Stimulated activated CD4-positive, alpha-beta T cell treated with anti-CD3 and anti-CD28 coated beads, Interleukin-12 subunit alpha, Interleukin-12 subunit beta, amount 100 ng/mL, for 4 hours (primary cell): ENCODE results near the gene IMMP2L.
"Not testable (repeated sequence)": the region's sequence is repeated elsewhere in the genome, so short reads cannot be mapped to it uniquely, and the experiment has no call there.

Source experiments
- DNase-seq: peaks from one replicate; pipeline ENCODE4 v3.0.0-alpha.2; 2020

The IMMP2L gene

GRCh38 chr7:111459065-111459756 lies 103.1 kb downstream of the IMMP2L start:
- DNase-seq = no peak

- DNase-seq = not testable (repeated sequence)
These were observed 111.6 kb downstream of the IMMP2L start for GRCh38 chr7:111450705-111451104.

- DNase-seq = not testable (repeated sequence)
These were observed 114.8 kb downstream of the IMMP2L start for GRCh38 chr7:111447502-111447901.

GRCh38 chr7:111439977-111440376 lies 122.3 kb downstream of the IMMP2L start:
- no peak for DNase-seq

- DNase-seq = no peak
These were observed 123.7 kb downstream of the IMMP2L start for GRCh38 chr7:111438369-111439289.

- DNase-seq = no peak
These were observed 124.6 kb downstream of the IMMP2L start for GRCh38 chr7:111437736-111438135.

GRCh38 chr7:111436608-111437007 lies 125.7 kb downstream of the IMMP2L start:
- no peak for DNase-seq

- no peak for DNase-seq
These were observed 128.9 kb downstream of the IMMP2L start for GRCh38 chr7:111433426-111433825.

GRCh38 chr7:111429781-111430180 lies 132.5 kb downstream of the IMMP2L start:
- DNase-seq = no peak

GRCh38 chr7:111424768-111425167 lies 137.5 kb downstream of the IMMP2L start:
- no peak for DNase-seq

GRCh38 chr7:111414374-111414773 lies 147.9 kb downstream of the IMMP2L start:
- DNase-seq = no peak

- no peak for DNase-seq
These were observed 148.6 kb downstream of the IMMP2L start for GRCh38 chr7:111413739-111414138.

- DNase-seq = no peak
These were observed 151.4 kb downstream of the IMMP2L start for GRCh38 chr7:111410899-111411298.

GRCh38 chr7:111409714-111410422 lies 152.4 kb downstream of the IMMP2L start:
- DNase-seq = no peak

GRCh38 chr7:111408724-111409123 lies 153.6 kb downstream of the IMMP2L start:
- DNase-seq = no peak

GRCh38 chr7:111407258-111407657 lies 155.0 kb downstream of the IMMP2L start:
- no peak for DNase-seq

- no peak for DNase-seq
These were observed 156.7 kb downstream of the IMMP2L start for GRCh38 chr7:111405621-111406020.

GRCh38 chr7:111401516-111401915 lies 160.8 kb downstream of the IMMP2L start:
- DNase-seq = no peak

GRCh38 chr7:111400088-111400487 lies 162.2 kb downstream of the IMMP2L start:
- no peak for DNase-seq

GRCh38 chr7:111394891-111395290 lies 167.4 kb downstream of the IMMP2L start:
- no peak for DNase-seq

- DNase-seq = no peak
These were observed 169.1 kb downstream of the IMMP2L start for GRCh38 chr7:111393011-111393754.

GRCh38 chr7:111392294-111392693 lies 170.0 kb downstream of the IMMP2L start:
- no peak for DNase-seq

- DNase-seq = no peak
These were observed 172.3 kb downstream of the IMMP2L start for GRCh38 chr7:111390000-111390399.
